ENCODE measurements around the gene WNT9A.

Gene WNT9A

DNA sequence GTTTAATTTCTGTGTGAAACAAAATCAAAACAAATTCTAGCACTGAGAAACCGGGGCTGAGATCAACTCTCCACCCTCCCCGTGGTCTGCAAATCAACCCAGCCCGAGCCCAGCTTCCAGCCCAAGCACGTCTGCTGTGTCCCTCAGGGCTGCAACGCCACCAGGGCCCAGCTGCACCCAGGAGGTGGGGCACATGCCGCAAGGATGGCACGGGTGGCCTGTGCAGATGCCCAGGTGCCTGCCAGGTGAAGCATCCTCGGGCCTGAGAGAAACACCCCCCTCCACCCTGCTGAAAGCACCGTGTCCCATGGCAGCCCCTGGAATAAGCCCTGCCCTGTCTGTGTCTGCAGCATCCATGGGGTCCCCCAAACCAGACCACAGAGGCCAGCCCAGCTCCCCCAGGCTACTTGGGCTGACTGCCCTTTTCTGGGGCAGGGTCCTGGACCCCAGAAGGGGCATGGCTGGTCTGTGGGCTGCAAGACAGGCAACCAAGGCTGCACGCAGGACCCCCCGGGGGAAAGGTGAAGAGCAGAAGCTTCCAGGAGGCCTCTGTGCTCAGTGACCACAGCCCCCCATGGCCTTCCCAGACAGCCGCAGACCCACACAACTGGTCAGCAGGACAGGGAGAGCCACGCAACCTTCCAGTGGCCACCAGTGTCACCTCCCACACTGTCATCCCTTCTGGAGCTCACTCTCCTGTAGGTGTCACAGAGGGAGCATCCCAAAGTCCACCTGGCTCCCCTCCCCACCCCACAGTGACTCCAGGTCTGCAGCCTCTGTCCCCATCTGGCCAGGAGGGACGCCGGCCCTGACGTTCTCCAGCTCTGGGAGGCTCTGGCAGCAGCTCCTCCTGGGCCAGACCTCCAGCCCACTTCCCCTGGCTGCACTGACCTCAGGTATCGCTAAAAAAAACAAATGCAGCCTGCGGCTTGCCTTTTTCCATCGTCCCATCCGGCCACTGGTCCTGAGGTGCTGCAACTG lies 7.7 kb downstream of the WNT9A start:
- no peak for DNase-seq

DNA sequence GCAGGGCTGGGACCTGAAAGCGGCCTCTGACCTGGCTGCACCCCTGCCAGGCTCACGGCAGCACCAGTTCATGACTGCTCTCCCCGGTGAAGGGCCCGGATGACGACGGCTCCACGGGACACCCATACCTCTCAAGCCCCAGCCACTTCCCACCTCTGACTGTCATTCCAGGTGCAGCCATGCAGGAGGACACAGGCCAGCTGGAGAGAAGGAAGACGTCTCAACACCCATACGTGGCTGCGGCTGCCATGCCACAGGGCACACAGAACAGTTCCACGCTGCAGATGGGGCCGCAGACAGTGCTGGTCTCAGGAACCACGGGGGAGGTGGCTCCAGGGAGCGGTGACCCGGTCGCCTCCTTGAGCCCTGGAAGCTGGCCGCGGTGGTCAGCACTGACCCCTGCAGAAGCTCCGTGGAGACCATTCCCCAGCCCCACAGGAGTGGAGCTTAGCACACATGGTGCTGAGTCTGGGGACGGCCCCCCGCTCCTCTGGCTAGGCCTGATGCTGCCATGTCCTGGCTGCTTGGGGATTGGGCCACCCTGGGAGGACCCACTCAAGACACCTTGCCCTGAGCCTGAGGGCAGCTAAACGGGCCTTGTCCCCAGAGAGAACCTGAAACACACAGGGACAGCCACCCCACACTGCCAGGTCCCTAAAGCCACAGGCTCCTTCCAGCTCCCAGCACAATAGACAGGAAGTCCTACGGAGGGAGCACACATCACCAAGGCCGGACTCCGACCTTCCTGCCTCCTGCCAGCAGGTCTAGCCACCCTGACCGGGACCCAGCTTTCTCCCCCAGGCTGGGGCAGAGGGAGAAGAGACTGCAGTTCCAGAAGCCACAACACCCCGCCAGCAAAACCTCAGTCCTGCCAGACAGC lies 8.6 kb downstream of the WNT9A start:
- DNase-seq = no peak

DNA sequence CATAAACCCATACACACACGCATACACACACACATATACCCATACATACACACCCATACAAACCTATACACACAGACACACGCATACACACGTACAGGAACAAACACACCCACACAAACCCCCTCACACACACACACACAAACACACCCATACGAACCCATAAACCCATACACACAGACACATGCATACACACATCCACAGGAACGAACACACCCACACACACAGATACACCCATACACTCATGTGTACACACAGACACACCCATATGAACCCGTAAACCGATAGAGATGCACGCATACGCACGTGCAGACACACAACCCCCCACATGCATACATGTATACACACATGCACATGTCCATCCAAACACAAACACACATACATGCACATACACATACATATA lies 9.5 kb downstream of the WNT9A start:
- DNase-seq = no peak

DNA sequence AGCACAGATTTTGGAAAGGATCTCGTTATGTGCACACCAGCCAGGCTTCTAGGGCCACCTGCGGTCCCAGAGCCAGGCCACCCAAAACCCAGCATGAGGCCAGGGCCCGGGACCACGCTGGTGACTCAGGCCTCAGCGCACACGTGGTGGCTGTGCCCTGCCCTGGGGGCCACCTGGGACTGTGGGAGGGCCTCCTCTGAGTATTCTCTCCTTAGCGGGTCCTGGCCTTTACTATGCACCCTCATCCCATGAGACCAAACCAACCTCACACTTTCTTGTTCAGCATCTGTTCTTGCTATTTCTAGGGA lies 9.9 kb downstream of the WNT9A start:
- no peak for DNase-seq

DNA sequence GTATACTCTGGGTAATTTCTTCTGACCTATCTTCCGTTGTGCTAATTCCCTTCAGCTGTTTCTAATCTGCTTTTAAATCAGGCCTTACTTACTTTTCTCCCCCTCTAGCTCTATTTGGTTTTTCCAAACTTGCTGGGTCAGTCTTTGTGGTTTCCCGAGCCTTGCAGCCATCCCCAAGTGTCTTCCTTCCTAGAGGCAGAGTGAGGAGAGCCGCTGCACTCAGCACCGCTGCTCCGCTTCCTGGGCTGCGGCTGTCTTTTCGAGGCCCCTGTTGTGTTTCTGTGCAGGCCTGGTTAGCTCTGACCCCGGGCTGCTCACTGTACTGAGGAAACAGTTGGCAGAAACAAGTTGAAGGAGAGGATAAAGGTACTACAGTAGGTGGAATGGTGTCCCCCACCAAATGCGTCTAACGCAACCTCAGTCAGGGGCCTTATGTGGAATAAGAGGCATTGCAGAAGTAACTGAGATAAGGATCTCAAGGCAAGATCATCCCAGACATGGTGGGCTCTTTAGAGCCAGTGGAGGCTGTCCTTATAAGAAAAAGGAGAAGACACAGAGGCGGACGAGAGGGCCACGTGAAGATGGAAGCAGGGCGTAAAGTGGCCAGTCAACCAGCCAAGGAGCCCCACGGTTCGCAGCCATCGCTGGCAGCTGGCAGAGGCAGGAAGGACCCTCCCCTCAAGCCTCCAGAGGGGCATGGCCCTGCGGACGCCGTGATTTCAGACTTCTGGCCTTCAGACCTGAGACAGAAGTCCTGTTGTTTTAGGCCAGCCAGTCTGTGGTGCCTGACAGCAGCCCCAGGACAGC lies 10.5 kb downstream of the WNT9A start:
- DNase-seq = no peak

DNA sequence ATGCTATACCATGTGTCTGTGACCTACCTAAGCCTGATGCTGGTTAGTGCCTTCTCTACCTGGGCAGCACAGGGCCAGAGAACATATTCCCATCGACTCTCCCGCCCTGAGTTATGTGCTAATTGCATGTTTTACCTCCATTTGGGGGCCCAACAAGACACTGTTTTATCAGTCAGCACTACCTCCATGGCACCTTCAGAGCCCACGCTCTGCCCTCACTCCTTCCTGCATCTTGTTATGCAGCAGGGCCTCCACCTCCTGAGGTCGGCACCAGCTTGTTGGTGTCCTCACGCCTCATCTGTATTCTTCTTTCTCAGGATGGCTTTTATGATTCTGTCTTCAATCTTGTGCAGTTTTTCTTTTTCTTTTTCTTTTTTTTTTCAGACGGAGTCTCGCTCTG lies 11.9 kb downstream of the WNT9A start:
- no peak for DNase-seq

DNA sequence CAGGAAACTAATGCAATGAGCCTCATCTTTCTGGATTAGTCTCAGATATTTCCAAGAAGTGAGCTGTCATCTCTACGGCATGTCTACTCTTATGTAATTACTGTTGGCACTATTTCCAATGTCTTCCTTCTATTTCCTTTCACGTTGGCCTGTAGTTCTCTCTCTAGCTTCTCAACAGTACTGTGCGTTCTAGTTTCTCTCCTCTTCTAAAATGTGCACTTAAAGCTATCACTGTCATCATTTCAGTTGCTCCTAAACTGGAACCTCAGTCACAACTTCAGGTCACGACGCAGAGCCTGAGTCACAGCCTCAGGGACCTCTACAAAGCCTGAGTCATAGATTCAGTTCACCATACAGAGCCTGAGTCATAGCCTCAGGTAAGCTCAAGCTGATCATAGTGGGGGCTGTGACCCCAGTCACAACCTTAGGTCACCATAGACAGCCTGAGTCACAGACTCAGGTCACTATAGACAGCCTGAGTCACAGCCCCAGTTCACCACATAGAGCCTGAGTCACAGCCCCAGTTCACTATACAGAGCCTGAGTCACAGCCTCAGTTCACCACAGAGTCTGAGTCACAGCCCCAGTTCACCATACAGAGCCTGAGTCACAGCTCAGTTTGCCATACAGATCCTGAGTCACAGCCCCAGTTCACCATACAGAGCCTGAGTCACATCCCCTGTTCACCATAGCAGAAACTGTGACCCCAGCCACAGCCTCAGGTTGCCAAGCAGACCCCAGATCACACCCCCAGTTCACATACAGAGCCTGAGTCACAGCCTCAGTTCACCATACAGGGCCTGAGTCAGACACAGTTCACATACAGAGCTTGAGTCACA lies 13.0 kb downstream of the WNT9A start:
- no peak for DNase-seq

DNA sequence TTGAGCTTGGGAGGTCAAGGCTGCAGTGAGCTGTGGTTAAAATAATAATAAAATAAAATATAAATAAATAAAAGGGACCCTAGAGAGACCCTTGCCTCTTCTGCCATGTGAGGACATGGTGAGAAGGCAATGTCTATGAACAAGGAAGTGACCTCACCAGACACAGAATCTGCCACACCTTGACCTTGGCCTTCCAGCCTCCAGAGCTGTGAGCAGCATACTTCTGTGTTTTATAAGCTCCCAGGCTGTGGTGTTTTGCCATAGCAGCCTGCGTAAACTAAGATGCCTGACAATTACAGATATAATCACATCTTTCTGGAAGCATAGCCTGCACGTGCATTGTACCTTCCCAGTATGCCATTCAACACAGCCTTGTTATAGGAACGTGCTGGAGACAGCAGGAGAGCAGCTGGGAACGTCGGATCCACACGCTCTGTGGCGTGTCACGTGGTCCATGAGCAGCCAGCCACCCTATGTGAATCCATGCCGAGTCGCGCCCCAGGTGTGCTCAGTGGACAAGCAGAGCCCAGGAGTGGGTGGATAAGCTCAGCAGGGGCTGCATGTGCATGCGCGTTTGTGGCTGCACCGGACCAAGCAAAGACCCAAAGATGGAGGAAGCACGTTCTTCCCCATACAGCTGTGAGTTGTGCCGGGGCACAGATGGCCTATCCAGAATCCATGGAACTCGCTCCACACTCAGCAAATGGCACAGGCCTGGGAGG lies 17.8 kb downstream of the WNT9A start:
- DNase-seq = no peak

DNA sequence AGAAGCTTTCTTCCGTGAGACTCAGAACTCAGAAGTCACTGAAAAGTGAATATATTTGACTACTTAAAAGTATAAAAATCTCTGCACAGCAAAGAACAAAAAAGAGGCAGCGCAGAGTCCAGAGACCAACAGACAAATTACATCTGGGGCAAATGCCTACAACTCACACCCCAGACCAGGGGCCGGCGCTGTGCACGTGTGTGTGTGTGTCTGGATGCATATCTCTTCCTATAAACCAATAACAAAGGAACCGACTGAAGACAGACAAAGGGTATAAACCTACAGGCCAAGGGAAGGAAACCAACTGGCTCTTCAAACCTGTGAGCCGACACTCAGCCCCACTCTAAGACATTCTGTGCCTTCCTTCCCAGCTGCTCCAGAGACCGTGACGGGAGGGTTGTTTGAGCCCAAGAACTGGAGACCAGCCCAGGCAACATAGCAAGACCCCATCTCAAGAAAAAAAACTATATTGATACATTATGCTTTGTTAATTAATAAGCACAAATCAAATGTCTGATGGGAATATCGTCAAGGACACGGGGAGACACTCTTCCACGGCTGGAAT lies 18.8 kb downstream of the WNT9A start:
- DNase-seq = no peak

DNA sequence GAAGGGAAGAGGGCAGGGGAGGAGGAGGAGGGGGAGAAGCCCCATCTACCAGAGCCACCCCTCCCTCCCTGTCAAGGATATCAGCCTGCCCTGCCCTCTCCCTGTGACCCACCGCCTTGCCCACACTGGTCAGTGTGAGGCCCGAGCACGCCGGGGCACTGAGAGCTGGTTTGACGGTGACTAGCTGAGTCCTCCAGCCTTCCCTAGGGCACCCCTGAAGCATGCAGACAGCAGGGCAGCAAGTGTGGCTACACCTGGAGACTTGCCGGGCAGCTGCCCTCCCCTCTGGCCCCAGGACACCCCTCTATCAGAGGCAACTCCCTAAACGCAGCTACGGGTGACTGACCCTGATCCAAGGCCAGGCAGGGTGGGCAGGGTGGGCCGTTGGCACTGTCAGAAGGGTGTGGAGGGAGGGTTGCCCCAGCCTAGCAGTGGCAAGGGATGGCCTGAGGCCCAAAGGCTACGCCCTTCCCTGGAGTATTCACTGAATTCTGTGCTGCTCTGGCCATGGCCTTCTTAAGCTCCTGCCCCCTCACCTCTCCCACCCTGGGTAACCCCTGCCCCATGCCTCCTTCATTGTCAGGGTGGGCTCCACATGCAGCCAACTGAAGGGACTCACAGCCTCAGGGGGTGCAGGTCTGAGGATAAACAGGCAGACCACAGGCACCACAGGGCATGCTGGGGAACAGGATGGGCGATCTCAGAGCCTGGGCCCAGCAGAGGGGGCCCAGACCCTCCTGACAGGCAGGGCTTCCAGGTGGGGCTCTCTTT lies 19.6 kb downstream of the WNT9A start:
- DNase-seq = no peak

DNA sequence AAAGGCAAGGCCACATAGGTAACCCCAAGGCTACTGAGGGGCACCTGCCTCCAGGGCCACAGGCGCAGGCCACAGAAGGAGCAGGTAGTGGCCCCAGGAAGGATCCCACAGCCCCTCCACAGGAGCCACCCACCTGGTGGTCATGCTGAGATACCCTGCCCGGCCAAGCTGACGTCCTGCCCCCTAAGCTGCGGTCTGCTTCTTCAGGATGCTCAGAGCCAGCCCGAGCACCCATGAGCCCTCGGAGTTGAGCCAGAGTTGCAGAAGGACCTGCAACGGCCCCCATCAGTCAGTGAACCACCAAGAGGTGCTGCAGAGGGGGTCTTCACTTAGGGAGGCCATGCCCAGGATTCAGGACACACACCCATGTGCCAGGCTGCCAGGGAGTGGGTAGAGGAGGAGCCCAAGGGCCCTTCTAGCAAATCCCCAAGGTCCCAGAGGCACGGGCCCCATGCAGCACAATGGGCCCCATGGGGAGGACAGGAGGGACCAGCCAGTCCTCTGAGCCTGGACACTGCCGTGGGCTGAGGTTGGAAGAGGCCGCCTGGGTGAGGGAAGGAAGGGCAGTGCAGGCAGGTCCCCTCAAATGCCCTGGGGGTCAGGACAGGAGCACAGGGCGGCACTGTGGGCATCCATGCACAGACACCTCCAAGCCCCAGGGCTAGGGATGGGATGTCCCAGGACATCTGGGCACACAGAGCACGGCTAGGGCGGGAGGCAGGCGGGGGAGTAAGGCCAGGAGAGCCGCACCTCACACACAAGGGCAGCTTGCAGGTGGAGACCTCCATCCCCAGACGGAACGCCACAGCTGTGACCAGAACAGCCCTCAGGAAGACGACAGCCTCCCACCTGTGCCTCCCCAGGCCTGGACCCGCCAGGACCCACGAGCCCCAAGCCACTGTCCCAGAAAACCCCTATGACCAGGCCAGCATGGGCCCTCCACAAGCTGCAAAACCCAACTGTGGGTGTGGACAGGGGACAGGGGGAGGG lies 20.5 kb downstream of the WNT9A start:
- DNase-seq = no peak

DNA sequence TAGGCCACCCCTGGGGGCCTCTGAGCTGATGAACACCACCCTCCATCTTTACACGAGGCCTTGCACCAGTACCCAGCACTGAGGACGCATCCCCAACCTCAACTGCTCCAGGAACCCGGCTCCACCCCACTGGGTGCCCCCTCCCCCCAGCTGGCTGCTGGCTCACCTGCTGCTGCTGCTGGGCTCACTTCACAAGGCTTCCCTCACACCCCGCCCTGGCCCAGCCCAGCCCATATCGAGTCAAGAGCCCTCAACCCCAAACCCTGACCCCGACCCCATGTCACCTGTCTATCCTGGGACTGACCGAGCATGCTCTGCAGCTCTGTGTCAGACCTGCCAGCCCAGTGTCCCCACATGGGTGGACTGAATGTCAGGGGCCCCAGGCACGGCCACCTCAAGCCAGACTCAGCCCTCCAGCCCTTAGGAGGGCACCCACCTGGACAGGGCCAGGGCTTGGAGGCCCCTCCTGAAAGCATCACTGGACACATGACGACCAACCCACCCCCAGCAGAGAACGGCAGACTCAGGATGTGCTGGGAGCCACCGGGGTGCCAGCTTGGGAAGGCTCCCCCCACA lies 21.4 kb downstream of the WNT9A start:
- no peak for DNase-seq

DNA sequence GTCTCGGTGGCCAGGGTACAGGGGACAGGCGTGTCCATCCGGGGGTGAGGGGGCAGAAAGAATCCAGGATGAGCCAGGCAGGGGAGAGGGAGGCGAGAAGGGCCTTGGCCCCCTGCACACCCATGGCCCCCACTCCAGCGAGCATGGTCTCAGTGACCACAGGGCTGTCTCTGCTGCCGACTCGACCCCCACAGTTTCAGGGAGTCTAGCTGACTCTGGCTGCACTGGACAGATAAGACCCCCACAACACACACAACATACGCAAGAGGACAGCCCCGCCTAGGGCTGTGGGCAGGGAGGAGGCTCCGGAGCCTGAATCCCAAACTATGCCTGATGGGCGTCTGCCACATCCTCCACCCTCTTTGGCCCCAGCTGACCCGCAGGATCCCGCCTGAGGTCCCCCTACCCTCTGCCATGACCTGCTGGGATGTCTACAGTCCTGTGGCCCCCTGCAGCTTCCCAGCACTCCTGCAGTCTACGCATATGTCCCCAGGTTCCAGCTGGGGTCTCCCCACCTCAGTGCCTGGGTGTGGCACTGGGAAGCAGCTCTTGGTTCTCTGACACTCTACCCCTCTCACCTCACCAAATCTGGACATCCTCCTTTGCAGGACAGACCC lies 22.0 kb downstream of the WNT9A start:
- no peak for DNase-seq

DNA sequence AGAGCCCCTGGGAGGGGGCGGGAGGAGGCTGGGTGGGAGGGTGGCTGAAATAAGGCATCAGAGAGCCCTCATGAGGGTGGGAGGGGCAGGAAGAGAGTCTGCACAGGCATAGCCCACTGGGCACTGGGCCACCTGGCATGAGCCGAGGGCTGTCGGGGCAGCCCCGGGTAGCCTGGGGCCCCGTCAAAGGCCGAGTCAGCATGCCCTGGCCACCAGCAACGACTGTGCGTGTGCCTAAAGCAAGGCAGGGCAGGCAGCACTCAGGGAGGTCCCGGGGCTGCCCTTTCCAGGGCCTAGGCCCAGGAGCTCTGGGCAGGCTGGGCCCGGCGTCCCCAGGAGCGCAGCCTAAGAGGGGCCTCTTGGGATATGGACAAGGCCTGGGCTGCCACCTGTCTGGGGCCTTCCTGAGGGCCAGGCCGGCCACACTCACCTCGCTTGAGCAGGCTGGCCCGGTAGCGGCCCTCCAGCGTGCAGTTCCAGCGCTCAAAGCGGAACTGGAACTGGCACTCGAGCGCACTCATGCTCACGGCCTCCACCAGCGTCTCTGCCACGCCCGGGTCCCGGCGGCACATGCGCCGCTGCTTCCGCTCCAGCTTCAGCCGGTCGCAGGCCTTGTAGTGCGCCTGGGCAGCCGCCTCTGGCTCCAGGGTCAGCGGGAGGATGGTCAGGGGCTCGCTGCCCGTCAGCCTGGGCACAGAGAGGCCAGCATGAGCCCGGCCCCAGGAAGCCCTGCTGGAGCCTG lies 22.7 kb downstream of the WNT9A start:
- DNase-seq = no peak

DNA sequence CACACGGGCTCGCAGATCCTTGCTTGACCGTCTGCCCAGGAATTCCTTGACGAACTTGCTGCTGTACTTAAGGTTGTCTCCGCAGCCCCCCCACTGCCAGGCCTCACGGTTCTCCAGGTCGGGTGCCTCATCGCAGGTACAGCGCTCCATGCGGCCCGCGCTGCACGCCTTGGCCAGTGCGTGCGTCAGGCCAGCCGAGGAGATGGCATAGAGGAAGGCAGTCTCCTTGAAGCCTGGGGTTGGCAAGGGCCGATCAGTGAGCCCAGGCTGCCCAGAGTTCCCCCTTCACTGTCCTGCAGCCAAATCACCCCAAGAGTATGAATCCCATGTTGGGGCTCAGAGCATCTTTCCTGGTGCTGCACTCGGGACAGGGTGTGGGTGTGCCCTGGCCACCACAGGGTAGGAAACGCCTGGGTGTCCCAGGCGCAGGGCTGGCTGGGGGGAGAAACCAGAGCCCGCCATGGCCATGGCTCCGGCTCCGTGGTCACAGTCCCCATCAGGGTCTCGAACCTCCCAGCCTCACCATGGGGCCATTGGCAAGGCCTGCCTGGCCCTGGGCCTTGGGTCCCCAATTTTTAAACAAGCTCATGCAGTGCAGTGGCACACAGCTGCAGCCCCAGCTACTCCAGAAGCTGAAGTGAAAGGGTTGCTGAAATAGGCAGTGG lies 23.4 kb downstream of the WNT9A start:
- no peak for DNase-seq

DNA sequence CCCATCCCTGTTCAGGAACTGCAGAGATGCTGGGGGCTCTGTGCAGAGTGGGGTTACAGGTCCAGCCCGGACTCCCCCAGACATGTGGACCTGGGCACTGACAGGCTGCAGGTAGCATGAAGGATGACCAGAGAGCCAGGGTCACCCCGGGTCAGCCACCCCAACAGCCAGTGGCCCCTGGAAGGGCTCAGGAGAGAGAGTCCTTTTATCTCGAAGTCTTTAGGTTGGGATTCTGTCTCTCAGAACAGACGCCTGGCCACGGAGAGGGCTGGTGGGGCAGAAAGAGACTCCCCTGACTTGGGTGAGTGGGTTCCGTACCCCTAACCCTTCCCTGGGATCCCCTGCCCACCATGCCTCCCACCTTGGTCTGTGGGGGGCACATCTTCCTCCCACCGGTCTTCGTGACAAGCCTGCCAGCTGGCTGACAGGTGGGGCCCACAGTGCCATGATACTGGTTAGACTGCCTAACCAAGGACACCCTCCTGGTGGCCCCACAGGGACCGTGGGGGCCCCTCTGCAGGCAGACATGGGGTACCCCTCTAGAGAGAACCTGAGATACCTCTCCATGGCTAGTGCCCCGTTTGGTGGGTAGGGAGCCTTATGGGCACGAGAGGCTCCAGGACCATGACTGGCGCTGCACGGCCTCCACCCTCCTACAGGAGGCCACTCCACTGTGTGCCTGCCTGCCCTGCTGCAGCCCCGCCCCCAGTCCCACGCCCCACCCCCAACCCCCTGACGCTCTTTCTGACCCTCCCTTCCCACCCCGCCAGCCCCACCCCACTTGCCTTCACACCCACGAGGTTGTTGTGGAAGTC lies 24.2 kb downstream of the WNT9A start:
- DNase-seq = no peak

Data from NCI-H446 treated with DMSO at 0.1 percent for 48 hours (cell line).